ENCODE measurements around the gene ZNF808.
"Not testable (repeated sequence)": the region's sequence is repeated elsewhere in the genome, so short reads cannot be mapped to it uniquely, and the experiment has no call there.

ZNF808 gene

GRCh38 chr19:52538815-52539214 lies 11.3 kb downstream of the ZNF808 start:
- not testable (repeated sequence) for DNase-seq

DNA sequence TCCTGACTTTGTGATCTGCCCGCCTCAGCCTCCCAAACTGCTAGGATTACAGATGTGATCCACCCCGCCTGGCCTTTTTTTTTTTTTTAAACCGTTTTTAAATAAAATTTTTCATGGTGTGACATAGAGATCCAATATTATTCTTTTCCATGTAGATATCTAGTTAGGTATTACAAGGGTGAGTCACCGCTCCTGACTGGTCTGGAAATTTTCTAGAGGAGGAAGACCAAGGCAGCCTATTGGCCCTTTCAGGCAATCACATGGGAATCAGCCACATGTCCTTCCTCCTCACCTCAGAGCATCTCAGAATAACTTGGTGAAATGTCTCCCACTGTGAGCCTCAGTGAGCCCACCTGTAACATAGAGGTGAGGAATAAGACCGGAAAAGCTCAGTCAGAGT lies 13.7 kb downstream of the ZNF808 start:
- not testable (repeated sequence) for DNase-seq

DNA sequence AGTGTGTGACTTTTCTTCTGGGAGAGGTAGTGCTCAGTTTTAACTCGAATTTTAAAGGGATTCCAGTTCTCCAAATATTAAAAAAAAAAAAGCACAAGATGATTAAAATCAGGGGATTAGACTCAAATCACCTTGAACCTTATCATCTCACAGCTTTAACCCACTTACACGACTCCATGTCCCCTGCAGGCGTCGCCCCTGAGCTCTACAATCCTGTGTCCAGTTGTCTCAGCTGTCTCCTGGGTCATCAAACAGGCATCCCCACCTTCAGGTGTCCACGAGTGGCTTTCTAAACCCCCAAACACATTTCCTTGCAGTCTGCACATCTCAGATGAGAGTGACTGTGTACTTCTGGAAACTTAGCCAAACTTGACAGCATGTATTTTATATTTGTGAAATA lies 14.1 kb downstream of the ZNF808 start:
- no peak for DNase-seq

DNA sequence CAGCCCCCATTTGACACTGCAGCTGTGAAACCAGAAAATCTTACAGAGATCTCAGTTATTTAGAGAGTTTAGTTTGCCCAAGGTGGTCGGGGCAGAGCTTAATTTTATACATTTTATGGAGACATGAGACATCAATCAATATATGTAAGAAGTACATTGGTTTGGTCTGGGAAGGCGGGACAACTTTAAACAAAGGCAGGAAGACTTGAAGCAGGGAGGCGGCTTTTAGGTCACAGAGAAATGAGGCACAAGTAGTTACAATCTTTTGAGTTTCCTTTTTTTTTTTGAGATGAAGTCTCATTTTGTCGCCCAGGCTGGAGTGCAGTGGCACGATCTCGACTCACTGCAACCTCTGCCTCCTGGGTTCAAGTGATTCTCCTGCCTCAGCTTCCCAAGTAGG lies 15.1 kb downstream of the ZNF808 start:
- not testable (repeated sequence) for DNase-seq

DNA sequence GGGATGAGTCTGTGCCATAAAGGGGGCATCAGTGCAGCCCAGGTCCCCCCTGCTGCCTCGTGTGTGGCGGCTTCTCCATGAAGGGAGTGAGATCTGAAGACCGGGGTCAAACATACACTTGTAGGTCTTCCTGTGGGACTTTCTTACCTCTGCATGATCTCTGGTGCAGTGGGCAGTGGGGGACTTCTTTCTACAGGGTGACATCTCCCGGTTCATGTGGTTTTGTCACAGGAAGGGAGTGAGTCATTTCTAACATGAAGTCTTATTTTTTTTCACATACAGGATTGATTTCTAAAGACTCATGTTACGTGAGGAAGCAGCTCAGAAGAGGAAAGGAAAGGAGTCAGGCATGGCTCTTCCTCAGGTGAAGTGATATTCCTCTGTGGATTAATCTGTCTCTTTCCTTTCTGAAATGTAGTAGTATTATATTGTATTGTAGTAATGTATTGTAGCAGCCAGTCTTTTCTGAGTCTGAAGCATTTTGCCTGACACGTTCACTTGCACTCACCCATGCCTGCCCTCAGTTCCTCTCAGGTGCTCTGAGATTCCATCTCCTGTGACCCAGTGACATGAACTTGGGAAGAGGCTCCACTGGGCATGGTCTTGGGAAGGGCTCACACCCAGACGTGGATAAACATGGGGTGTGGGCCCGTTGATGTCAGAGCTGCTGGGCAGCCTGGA lies 15.7 kb downstream of the ZNF808 start:
- DNase-seq = no peak

DNA sequence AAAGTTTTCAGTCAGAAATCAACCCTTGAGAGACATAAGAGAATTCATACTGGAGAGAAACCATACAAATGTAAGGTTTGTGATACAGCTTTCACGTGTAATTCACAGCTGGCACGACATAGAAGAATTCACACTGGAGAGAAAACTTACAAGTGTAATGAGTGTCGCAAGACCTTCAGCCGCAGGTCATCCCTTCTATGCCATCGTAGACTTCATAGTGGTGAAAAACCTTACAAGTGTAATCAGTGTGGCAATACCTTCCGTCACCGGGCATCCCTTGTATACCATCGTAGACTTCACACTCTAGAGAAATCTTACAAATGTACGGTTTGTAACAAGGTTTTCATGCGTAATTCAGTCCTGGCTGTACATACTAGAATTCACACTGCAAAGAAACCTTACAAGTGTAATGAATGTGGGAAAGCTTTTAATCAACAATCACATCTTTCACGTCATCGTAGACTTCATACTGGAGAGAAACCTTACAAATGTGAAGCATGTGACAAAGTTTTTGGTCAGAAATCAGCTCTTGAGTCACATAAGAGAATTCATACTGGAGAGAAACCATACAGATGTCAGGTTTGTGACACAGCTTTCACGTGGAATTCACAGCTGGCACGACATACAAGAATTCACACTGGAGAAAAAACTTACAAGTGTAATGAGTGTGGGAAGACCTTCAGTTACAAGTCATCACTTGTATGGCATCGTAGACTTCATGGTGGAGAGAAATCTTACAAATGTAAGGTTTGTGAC lies 26.9 kb downstream of the ZNF808 start:
- DNase-seq = no peak

- no peak for DNase-seq
Observed at GRCh38 chr19:52557231-52557995, 29.9 kb downstream of the ZNF808 start.

GRCh38 chr19:52558732-52559445 lies 31.4 kb downstream of the ZNF808 start:
- not testable (repeated sequence) for DNase-seq

DNA sequence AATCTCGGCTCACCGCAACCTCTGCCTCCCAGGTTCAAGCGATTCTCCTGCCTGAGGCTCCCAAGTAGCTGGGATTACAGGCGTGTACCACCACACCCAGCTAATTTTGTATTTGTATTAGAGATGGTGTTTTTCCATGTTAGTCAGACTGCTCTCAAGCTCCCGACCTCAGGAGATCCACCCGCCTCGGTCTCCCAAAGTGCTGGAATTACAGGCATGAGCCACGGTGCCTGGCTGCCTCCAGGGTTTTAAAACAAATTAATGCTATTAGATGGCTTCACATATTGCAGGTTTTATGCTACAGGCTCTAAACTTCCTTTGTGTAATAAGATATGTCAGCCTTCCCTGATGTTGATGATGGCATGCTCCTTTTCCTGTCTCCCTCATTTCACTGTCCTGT lies 34.1 kb downstream of the ZNF808 start:
- DNase-seq = not testable (repeated sequence)

DNA sequence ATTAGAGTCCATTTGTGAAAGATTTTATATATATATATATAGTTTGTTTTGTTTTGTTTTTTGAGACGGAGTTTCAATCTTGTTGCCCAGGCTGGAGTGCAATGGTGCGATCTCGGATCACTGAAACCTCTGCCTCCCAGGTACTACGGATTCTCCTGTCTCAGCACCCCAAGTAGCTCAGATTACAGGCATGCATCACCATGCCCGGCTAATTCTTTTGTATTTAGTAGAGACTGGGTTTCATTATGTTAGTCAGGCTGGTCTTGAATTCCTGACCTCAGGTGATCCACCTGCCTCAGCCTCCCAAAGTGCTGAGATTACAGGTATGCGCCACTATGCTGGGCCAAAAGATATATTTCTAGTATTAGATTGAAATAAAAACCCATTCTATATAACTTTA lies 38.7 kb downstream of the ZNF808 start:
- no peak for DNase-seq

DNA sequence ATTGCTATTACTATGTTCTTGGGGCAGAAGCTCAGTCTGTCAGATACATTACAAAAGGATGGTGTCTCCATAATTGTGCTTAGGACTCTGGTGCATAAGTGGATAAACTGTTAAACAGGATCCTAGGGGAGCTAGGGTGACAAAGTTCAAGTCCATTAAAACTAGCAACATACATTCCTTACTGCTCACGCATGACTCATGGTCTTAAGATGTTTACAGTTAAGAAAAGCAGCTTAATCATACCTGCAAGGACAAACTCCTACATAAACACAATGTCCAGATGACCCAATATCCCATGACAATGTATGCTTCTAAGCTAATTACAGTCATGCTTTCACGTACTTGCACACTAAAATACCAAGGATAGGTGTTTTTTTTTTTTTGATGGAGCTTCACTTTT lies 39.1 kb downstream of the ZNF808 start:
- no peak for DNase-seq

DNA sequence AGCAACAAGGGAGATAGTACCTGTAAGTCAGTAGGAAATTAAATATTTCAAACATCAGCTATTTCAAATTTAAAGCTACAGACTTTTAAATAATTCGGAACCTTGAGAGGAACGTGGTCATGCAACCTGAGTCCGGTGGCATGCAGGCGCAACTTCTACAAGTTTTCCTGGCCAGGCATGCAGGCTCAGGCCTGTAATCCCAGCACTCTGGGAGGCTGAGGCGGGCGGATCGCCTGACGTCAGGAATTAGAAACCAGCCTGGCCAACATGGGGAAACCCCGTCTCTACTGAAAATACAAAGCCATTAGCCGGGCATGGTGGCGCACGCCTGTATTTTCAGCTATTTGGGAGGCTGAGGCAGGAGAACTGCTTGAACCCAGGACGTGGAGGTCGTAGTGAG lies 40.5 kb downstream of the ZNF808 start:
- DNase-seq = no peak

GRCh38 chr19:52569638-52569999 lies 42.2 kb downstream of the ZNF808 start:
- DNase-seq = peak; percentile 78

- DNase-seq = peak; percentile 98
Observed at GRCh38 chr19:52570000-52570861, 42.8 kb downstream of the ZNF808 start, which contains the start of gene ZNF701. TSS of gene ZNF701 (plus strand) at chr19:52570287. CDS start at chr19:52574148, 3,861 bp downstream.

- DNase-seq = peak; percentile 60
Observed at GRCh38 chr19:52584736-52585440, 57.4 kb downstream of the ZNF808 start.

DNA sequence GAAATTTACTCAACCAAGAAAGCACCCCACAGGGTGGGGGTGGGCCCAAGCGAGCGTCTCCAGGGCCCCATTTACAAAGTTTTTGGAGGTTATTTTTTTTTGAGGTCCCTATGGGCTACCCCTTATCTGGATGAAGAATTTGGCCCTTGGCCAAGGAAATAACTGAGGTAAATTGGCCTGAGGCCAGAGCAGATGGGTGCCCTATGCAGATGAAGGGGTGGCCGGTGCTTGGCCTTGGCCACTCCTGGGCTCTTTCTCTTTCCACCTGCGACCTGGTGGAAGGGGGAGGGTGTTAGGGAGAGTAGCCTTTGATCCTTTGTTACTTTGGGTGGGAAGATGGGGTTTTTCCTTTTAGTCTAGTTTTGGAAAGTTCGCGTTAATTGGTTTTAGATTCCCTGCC lies 58.1 kb downstream of the ZNF808 start:
- DNase-seq = no peak

DNA sequence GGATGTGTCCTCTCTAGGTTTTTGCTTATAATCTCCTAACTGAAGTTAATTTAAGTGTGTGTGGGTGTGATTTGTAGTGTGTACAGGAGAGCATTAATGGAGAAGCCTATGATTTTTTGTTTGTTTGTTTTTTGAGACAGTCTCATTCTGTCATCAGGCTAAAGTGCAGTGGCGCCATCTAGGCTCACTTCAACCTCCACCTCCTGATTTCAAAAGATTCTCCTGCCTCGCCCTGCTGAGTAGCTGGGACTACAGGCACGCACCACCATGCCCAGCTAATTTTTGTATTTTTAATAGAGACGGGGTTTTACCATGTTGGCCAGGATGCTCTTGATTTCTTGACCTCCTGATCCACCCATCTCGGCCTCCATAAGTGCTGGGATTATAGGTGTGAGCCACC lies 63.3 kb downstream of the ZNF808 start:
- DNase-seq = no peak

DNA sequence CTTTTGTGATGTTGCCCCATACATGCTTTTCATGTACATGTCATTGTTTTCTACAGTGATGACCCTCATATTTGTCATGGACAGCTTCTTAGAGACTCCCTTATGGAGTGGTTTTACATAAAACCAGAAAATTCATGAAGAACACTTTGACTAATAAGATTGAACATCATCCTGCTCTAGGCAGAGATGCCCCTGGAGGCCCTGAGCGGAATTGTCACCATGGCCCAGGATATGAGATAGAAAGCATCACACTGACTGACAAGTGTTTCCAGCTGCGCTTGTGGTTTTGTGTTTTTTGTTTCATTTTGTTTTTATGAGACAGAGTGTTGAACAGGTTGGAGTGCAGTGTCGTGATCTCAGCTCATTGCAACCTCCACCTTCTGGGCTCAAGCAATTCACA lies 64.8 kb downstream of the ZNF808 start:
- no peak for DNase-seq

- DNase-seq = not testable (repeated sequence)
Observed at GRCh38 chr19:52593441-52593840, 66.0 kb downstream of the ZNF808 start.

GRCh38 chr19:52599241-52599640 lies 71.8 kb downstream of the ZNF808 start:
- DNase-seq = no peak

DNA sequence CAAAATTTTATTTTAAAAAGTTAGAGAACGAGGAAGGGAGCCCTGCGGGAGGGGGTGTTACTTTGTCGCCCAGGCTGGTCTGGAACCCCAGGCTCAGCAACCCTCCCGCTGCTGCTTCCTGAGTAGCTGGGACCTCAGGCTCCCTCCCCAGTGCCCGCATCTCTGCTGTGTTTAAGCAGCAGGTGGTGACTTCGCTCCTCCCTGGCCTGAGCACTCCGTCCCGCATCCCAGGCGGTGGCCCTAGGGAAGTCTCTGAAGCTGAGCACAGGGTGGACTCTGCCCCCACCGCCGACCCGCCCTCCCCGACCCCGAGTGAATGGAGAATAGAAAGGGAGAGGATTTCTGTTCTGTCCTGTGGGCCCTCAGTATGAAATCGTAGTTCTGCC lies 73.2 kb downstream of the ZNF808 start:
- no peak for DNase-seq
